NT2/D1 (cell line): ENCODE measurements around the gene AGTR1.
"Not testable (repeated sequence)": the region's sequence is repeated elsewhere in the genome, so short reads cannot be mapped to it uniquely, and the experiment has no call there.

Experiments used
- DNase-seq: peaks from one replicate; pipeline ENCODE4 v3.0.0-alpha.2; 2011; ENCODE audit warnings: low read depth, low spot score
- H3K27me3 ChIP-seq: 2 replicates; pipeline ENCODE4 v1.6.0; 2011; ENCODE audit warnings: mild to moderate bottlenecking; ENCODE audit not compliant: insufficient read length, insufficient read depth
- H3K36me3 ChIP-seq: 2 replicates; pipeline ENCODE4 v1.6.1; 2011; ENCODE audit warnings: mild to moderate bottlenecking, low read length, mixed read lengths; ENCODE audit not compliant: insufficient read depth, insufficient read length
- H3K4me1 ChIP-seq: 2 replicates; pipeline ENCODE4 v1.5.1; 2011; ENCODE audit not compliant: insufficient read depth, insufficient read length
- H3K4me3 ChIP-seq: 2 replicates; pipeline ENCODE4 v1.5.1; 2011; ENCODE audit warnings: low read depth; ENCODE audit not compliant: insufficient read length
- H3K9ac ChIP-seq: 2 replicates; pipeline ENCODE4 v1.6.0; 2011; ENCODE audit warnings: low read depth; ENCODE audit not compliant: insufficient read length
- H3K9me3 ChIP-seq: 2 replicates; pipeline ENCODE4 v1.5.1; 2011; ENCODE audit warnings: mild to moderate bottlenecking, low read length; ENCODE audit not compliant: insufficient read depth
- SUZ12 ChIP-seq: IDR thresholded peaks from 2 replicates; pipeline ENCODE4 v1.6.1; 2011; ENCODE audit not compliant: insufficient read length, insufficient read depth; ENCODE audit errors: extremely low read depth
- YY1 ChIP-seq: IDR thresholded peaks from 2 replicates; pipeline ENCODE4 v1.6.1; 2011; ENCODE audit not compliant: insufficient read length, insufficient read depth
- ZNF274 ChIP-seq: IDR thresholded peaks from 2 replicates; pipeline ENCODE4 v1.6.1; 2011; ENCODE audit warnings: mild to moderate bottlenecking, low read depth, low read length

AGTR1 gene

DNA sequence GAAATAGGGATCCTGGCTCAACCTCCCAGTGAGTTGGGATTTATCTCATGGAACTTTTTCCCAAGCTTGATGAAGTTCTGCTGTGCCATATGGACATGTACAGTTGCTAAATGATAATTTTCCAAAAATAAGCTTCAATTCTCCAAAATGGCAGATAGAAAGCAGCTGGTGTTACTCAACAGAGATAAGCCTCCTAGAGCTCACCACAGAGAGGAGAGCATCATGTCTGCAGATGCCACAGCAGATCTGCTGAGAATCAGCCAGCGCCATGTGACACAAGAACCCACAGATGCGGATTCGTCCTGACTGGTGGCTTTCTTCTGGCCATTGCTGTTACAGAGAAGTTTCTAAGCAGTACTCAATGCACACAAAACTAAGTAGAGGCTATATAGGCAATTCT lies 50.6 kb downstream of the AGTR1 start:
- TF ChIP-seq ZNF274 (no peak), SUZ12 (no peak), YY1 (no peak)
- H3K27me3 ChIP-seq, result no peaks in the 10 kb centered on the region
- H3K4me1 ChIP-seq, result no peaks in the 10 kb centered on the region
- no peaks in the 10 kb centered on the region for H3K9me3 ChIP-seq
- DNase-seq, result no peak
- H3K36me3 ChIP-seq, result no peaks in the 10 kb centered on the region
- H3K4me3 ChIP-seq, result no peak overlapping the region
- H3K9ac ChIP-seq, result no peak overlapping the region

DNA sequence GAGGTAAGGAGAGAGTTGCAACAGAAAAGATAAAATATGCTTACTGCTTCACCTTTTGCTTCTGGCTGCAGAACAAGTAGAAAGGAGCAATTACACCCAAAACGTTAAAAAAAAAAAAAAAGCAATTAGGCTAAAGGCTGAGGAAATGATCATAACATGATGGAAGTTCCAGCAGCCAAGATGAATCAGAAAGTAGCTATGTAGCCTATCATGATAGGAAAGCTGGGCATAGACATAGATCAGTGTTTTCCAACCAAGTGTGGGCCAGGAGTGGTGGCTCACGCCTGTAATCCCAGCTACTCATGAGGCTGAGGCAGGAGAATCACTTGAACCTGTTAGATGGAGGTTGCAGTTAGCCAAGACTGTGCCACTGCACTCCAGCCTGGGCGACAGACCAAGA lies 52.6 kb downstream of the AGTR1 start:
- no peak for TF ChIP-seq YY1
- TF ChIP-seq ZNF274, result no peak
- TF ChIP-seq SUZ12, result no peak
- Histone ChIP-seq H3K27me3 (no peaks in the 10 kb centered on the region), H3K9me3 (no peaks in the 10 kb centered on the region), H3K9ac (no peak overlapping the region), H3K4me3 (no peak overlapping the region), H3K36me3 (no peaks in the 10 kb centered on the region), H3K4me1 (no peaks in the 10 kb centered on the region)
- DNase-seq, result no peak

DNA sequence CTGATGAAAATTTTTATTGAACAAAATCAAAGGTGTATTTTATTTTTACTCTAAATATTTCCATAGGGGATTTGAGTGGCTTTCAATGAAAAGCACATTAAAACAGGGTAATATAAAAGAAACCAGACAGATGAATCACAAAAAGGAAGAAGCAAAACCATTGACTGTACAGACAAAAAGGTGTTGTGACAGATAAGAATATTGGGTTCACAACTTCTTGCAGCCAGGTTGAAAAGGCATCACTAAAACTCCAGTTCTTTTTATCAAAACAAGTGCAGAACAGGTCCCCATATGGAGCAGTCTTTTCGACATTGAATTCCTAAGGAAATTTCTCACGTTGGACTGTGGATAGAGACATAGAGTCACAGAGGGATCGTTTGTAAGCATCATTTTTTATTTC lies 53.8 kb downstream of the AGTR1 start:
- no peaks in the 10 kb centered on the region for H3K36me3 ChIP-seq
- no peak overlapping the region for H3K4me3 ChIP-seq
- no peaks in the 10 kb centered on the region for H3K9me3 ChIP-seq
- no peak overlapping the region for H3K9ac ChIP-seq
- H3K27me3 ChIP-seq, result no peaks in the 10 kb centered on the region
- DNase-seq, result no peak
- no peaks in the 10 kb centered on the region for H3K4me1 ChIP-seq
- TF ChIP-seq SUZ12 (no peak), ZNF274 (no peak), YY1 (no peak)

DNA sequence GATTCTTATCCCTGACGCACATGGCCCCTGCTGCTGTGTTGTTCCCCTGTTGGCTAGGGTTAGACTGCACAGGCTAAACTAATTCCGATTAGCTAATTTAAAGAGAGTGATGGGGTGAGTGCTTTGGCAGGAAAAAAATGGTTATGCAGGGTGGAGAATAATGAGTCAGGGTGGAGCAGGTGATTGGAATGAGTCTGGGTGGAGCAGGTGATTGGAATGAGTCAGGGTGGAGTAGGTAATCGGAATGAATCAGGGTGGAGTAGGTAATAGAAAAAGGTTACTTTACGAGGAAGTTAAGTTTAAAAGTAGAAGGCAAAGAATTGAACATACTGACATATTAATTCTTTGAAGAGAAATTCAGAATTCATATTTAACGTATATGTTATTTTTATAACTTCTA lies 55.7 kb downstream of the AGTR1 start:
- not testable (repeated sequence) for H3K4me3 ChIP-seq, H3K4me1 ChIP-seq, H3K9me3 ChIP-seq, H3K36me3 ChIP-seq, H3K27me3 ChIP-seq, DNase-seq, H3K9ac ChIP-seq

DNA sequence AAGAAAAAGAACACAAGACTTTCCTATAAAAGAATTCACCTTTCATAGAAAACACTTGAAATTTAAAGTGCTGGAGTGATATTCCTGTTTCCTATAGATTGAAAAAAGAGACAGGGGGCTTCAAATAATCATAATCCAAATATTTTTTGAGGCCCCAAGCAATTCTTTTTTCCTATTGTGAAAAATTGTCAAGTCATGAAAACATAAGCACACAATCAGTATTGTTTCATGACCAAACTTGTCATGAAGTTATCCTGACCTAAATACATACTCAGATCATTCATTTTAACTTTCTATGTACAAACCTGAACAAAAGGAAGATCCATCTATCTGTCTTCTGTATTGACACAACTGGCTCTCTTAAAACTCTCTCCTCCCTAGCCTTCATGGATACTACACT lies 57.9 kb downstream of the AGTR1 start:
- H3K36me3 ChIP-seq, result no peaks in the 10 kb centered on the region
- H3K4me3 ChIP-seq, result no peak overlapping the region
- H3K9ac ChIP-seq, result no peak overlapping the region
- no peak for TF ChIP-seq ZNF274
- TF ChIP-seq YY1, result no peak
- TF ChIP-seq SUZ12, result no peak
- no peaks in the 10 kb centered on the region for H3K4me1 ChIP-seq
- no peaks in the 10 kb centered on the region for H3K9me3 ChIP-seq
- no peak for DNase-seq
- H3K27me3 ChIP-seq, result no peaks in the 10 kb centered on the region

DNA sequence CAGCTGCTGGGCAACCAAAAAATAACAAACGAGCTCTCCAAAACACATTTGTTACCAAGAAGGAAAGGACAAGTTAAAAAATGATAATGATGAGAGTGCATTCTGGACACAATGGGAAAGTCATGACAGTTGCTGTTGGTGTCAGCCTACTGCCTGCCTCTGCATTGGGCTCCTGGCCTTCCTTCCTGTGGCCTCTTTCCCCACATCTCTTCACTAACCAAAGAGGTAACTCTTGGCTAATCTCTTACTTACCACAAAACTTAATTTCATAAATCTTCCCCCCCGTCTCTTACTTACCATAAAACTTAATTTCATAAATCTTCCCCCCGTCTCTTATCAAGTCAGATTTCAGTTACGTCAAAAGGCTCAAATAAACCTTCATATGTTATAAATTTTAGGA lies 58.6 kb downstream of the AGTR1 start:
- Histone ChIP-seq H3K9me3 (no peaks in the 10 kb centered on the region), H3K27me3 (no peaks in the 10 kb centered on the region), H3K36me3 (no peaks in the 10 kb centered on the region), H3K4me3 (no peak overlapping the region), H3K4me1 (no peaks in the 10 kb centered on the region), H3K9ac (no peak overlapping the region)
- DNase-seq, result no peak
- TF ChIP-seq SUZ12, result no peak
- no peak for TF ChIP-seq ZNF274
- no peak for TF ChIP-seq YY1

DNA sequence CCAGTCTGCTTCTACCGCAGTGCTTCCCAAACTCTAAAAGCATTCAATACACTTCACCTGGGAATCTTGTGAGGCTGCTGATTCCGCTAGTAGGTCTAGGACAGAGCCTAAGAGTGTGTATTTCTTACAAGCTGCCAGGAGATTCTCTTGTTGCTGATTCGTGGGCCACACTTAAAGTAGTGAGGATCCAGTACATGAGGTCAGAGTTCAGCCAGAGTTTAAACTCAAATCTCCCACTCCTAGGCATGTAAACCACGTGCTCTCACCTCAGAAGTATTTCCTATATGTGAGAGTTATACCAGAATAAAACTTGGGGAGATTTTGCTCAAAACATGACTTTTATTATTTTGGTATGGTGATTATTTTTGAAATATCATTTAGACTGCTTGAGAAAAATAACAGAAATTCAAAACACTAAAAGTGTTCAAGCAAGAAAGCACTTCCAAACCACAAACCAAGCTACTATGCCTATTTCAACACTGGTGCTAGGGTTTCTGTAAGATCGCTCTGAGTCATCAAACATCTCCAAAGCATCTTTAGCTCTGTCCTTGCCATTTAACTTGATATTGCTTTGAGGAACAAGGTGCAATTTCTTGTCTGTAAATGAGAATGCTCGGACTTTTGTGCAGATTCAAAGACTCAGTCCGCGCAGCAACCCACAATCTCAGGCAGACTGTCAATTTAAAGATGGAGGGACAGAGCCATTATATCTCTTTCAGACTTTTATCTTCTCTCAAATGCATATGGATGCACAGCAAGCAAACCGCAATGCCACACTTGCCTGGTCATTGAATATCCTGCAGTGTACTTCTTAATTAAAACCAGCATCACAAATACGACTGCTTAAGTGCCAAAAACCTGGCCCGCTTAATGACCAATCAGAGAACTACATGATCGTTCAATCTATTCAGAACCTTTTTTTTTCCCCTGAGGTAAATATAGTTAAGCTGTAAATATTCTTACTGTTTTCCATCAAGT lies 59.8 kb downstream of the AGTR1 start:
- no peak for DNase-seq
- Histone ChIP-seq H3K27me3 (no peaks in the 10 kb centered on the region), H3K36me3 (no peaks in the 10 kb centered on the region), H3K4me1 (no peaks in the 10 kb centered on the region), H3K9me3 (no peaks in the 10 kb centered on the region), H3K9ac (no peak overlapping the region), H3K4me3 (no peak overlapping the region)
- no peak for TF ChIP-seq SUZ12
- no peak for TF ChIP-seq ZNF274
- TF ChIP-seq YY1, result no peak
